ENCODE data around the gene NCSTN.

DNA sequence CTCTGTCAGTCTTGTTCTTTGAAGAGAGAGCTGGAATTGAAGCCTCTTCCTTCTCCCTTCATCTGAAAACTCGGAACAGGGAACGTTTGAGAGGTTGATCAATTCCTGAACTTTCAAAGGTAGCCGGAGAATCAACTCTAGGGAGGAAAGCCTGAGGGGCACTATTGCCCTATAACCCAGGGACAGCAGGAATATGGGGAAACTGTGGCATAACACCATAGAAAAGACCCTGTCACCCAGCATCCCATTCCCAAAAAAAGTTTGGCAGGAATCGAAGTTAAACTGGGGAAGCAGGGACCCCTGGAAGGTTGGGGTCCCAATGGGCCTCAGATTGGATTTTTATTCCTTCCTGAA lies 18.6 kb downstream of the NCSTN start:
- TF ChIP-seq CTCF (IDR thresholded peaks at IDR 0.05 in 2 of 3, conservative IDR thresholded peaks at IDR 0.05 in 1 of 3; ENCODE audit: insufficient read depth in 2 of 3, low read depth in 1 of 3, low read length in 3 of 3) (no peak), ZNF12 (CRISPR knock-in tag; IDR thresholded peaks at IDR 0.05) (no peak), CBX5 (IDR thresholded peaks at IDR 0.05; ENCODE audit: borderline replicate concordance, low read depth) (no peak)
